ENCODE data around the gene CDK14. TPM values are rescaled to one million over a fixed set of nuclear protein-coding genes. Genes with fewer than 3 reads are reported as not detected.

Gene CDK14
- polyA plus RNA-seq, 1 donor from 2014 or later: 25.1 TPM

DNA sequence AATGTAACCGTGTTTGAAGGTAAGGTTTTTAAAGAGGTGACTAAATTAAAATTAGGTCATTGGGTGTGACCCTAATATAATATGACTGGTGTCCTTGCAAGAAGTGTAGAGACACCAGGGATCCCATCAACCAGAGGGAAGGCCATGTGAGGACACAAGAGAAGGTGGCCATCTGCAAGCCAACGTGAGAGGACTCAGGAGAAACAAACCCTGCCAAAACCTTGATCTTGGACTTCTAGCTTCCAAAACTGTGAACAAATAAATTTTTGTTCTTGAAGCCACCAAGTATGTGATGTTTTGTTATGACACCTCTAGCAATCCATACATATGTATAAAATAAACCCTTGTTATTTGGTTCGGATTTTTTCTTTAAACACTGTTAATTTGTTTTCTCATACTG lies 144.3 kb downstream of the CDK14 start:
- H3K9me2 ChIP-seq (ENCODE audit: insufficient read depth, low read length): no peaks in the 10 kb centered on the region
- H3K79me2 ChIP-seq (replicated peaks; ENCODE audit: insufficient read depth, low read length): no peaks in the 10 kb centered on the region
- no peak overlapping the region for H2AFZ ChIP-seq (ENCODE audit: low read depth, low read length)
- no peak overlapping the region for H3K27ac ChIP-seq (ENCODE audit: low read length)
- no peaks in the 10 kb centered on the region for H3K9me3 ChIP-seq (ENCODE audit: low read length)
- H3F3A ChIP-seq (ENCODE audit: insufficient read depth, low read length, poor library complexity, severe bottlenecking): no peaks in the 10 kb centered on the region
- TF ChIP-seq MXI1 (conservative IDR thresholded peaks at IDR 0.05; ENCODE audit: poor library complexity, severe bottlenecking) (no peak), EP300 (conservative IDR thresholded peaks at IDR 0.05; ENCODE audit: poor library complexity, severe bottlenecking) (no peak)
- no peaks in the 10 kb centered on the region for H3K27me3 ChIP-seq (ENCODE audit: insufficient read depth, low read depth, low read length)
- no peak overlapping the region for H3K4me3 ChIP-seq (ENCODE audit: low read length)
- no peaks in the 10 kb centered on the region for H3K36me3 ChIP-seq (ENCODE audit: insufficient read depth, low read length)
- H3K9ac ChIP-seq (ENCODE audit: low read length): no peak overlapping the region
- no peak overlapping the region for H3K4me2 ChIP-seq (ENCODE audit: low read length)
- H4K20me1 ChIP-seq (ENCODE audit: insufficient read depth): no peaks in the 10 kb centered on the region

DNA sequence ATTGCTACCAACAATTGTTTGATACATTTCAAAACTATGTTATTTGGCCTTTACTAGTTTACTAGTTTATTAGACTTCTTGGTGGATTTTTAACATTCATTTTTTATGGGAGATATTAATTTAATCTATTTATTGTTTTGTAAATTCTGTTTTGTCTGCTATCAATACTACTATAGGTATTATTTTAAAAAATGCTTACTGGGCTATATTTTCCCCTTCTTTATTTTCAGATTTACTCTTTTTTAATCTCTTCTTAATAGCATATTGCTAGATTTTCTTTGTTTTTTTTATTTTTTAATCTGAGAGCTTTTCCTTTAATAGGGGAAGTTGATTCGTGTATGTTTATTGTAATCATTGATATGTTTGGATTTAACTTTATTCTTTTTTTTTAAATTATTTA lies 147.5 kb downstream of the CDK14 start:
- no peaks in the 10 kb centered on the region for H4K20me1 ChIP-seq (ENCODE audit: insufficient read depth)
- no peaks in the 10 kb centered on the region for H3F3A ChIP-seq (ENCODE audit: insufficient read depth, low read length, poor library complexity, severe bottlenecking)
- H3K9me3 ChIP-seq (ENCODE audit: low read length): no peaks in the 10 kb centered on the region
- no peaks in the 10 kb centered on the region for H3K36me3 ChIP-seq (ENCODE audit: insufficient read depth, low read length)
- no peak overlapping the region for H3K27ac ChIP-seq (ENCODE audit: low read length)
- H3K79me2 ChIP-seq (replicated peaks; ENCODE audit: insufficient read depth, low read length): no peaks in the 10 kb centered on the region
- no peak overlapping the region for H3K9ac ChIP-seq (ENCODE audit: low read length)
- H3K4me3 ChIP-seq (ENCODE audit: low read length): no peak overlapping the region
- H3K27me3 ChIP-seq (ENCODE audit: insufficient read depth, low read depth, low read length): no peaks in the 10 kb centered on the region
- H3K4me2 ChIP-seq (ENCODE audit: low read length): no peak overlapping the region
- H3K9me2 ChIP-seq (ENCODE audit: insufficient read depth, low read length): no peaks in the 10 kb centered on the region
- no peak overlapping the region for H2AFZ ChIP-seq (ENCODE audit: low read depth, low read length)
- TF ChIP-seq, protein P1, sequence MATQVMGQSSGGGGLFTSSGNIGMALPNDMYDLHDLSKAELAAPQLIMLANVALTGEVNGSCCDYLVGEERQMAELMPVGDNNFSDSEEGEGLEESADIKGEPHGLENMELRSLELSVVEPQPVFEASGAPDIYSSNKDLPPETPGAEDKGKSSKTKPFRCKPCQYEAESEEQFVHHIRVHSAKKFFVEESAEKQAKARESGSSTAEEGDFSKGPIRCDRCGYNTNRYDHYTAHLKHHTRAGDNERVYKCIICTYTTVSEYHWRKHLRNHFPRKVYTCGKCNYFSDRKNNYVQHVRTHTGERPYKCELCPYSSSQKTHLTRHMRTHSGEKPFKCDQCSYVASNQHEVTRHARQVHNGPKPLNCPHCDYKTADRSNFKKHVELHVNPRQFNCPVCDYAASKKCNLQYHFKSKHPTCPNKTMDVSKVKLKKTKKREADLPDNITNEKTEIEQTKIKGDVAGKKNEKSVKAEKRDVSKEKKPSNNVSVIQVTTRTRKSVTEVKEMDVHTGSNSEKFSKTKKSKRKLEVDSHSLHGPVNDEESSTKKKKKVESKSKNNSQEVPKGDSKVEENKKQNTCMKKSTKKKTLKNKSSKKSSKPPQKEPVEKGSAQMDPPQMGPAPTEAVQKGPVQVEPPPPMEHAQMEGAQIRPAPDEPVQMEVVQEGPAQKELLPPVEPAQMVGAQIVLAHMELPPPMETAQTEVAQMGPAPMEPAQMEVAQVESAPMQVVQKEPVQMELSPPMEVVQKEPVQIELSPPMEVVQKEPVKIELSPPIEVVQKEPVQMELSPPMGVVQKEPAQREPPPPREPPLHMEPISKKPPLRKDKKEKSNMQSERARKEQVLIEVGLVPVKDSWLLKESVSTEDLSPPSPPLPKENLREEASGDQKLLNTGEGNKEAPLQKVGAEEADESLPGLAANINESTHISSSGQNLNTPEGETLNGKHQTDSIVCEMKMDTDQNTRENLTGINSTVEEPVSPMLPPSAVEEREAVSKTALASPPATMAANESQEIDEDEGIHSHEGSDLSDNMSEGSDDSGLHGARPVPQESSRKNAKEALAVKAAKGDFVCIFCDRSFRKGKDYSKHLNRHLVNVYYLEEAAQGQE (IDR thresholded peaks at IDR 0.05; ENCODE audit: borderline replicate concordance): no peak
- TF ChIP-seq MXI1 (conservative IDR thresholded peaks at IDR 0.05; ENCODE audit: poor library complexity, severe bottlenecking): no peak
- no peak for TF ChIP-seq EZH2 (IDR thresholded peaks at IDR 0.05; ENCODE audit: borderline replicate concordance, insufficient read depth, low read length, poor library complexity, severe bottlenecking)
- TF ChIP-seq, protein P2, sequence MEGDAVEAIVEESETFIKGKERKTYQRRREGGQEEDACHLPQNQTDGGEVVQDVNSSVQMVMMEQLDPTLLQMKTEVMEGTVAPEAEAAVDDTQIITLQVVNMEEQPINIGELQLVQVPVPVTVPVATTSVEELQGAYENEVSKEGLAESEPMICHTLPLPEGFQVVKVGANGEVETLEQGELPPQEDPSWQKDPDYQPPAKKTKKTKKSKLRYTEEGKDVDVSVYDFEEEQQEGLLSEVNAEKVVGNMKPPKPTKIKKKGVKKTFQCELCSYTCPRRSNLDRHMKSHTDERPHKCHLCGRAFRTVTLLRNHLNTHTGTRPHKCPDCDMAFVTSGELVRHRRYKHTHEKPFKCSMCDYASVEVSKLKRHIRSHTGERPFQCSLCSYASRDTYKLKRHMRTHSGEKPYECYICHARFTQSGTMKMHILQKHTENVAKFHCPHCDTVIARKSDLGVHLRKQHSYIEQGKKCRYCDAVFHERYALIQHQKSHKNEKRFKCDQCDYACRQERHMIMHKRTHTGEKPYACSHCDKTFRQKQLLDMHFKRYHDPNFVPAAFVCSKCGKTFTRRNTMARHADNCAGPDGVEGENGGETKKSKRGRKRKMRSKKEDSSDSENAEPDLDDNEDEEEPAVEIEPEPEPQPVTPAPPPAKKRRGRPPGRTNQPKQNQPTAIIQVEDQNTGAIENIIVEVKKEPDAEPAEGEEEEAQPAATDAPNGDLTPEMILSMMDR (IDR thresholded peaks at IDR 0.05; ENCODE audit: poor library complexity, severe bottlenecking): no peak
- TF ChIP-seq RAD21 (conservative IDR thresholded peaks at IDR 0.05): no peak

DNA sequence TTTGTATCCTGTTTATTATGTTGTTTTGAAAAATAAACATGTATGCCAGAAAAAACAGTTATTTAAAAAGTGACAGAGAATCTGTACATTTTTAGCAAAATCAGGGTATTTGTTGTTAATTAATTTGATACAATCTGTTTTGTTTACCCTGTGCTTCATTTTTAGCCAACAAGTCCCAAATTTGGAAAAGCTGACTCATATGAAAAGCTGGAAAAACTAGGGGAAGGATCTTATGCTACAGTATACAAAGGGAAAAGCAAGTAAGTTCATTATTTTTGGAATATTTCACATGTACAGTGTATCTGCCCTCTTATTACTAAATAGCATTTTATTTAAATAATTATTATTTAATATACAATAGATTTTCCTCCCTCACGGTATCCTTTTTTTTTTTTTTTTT lies 151.4 kb downstream of the CDK14 start:
- Histone ChIP-seq H4K20me1 (ENCODE audit: insufficient read depth) (no peaks in the 10 kb centered on the region), H3K79me2 (replicated peaks; ENCODE audit: insufficient read depth, low read length) (no peaks in the 10 kb centered on the region), H3K9ac (ENCODE audit: low read length) (no peak overlapping the region), H3K27ac (ENCODE audit: low read length) (no peak overlapping the region), H3K27me3 (ENCODE audit: insufficient read depth, low read depth, low read length) (no peaks in the 10 kb centered on the region), H3K9me3 (ENCODE audit: low read length) (no peaks in the 10 kb centered on the region), H2AFZ (ENCODE audit: low read depth, low read length) (no peak overlapping the region), H3K36me3 (ENCODE audit: insufficient read depth, low read length) (no peaks in the 10 kb centered on the region), H3K4me2 (ENCODE audit: low read length) (no peak overlapping the region), H3F3A (ENCODE audit: insufficient read depth, low read length, poor library complexity, severe bottlenecking) (no peaks in the 10 kb centered on the region), H3K9me2 (ENCODE audit: insufficient read depth, low read length) (no peaks in the 10 kb centered on the region), H3K4me3 (ENCODE audit: low read length) (no peak overlapping the region)
- no peak for TF ChIP-seq RAD21 (conservative IDR thresholded peaks at IDR 0.05)
- no peak for TF ChIP-seq SMC3 (conservative IDR thresholded peaks at IDR 0.05; ENCODE audit: poor library complexity)
